ENCODE data around the gene FRA10AC1. TPM values are rescaled to one million over a fixed set of nuclear protein-coding genes. Genes with fewer than 3 reads are reported as not detected.

The FRA10AC1 gene
- total RNA-seq, 4 donors from 2014 or later = 14.1 to 25.5 (median 16.1) TPM

GRCh38 chr10:93745408-93746065 lies 43.1 kb upstream of the FRA10AC1 start:
- no peaks in the 10 kb centered on the region for H3K36me3 ChIP-seq
- DNase-seq (ENCODE audit: low spot score in 2 of 2) = no peak
- peak overlapping the region in 2 of 4 donors; percentile 15 to 74 for H3K27ac ChIP-seq
- no peaks in the 10 kb centered on the region for H3K27me3 ChIP-seq
- H3K9me3 ChIP-seq = no peaks in the 10 kb centered on the region
- no peak overlapping the region for H3K4me3 ChIP-seq
- 46 to 47% methylated on average over 9 of the region's 9 CpGs for WGBS, 2 donors
- H3K4me1 ChIP-seq = peaks cover 0 to 42% (median 16%) of the 10 kb centered on the region in 4 donors
- TF ChIP-seq, protein P1, sequence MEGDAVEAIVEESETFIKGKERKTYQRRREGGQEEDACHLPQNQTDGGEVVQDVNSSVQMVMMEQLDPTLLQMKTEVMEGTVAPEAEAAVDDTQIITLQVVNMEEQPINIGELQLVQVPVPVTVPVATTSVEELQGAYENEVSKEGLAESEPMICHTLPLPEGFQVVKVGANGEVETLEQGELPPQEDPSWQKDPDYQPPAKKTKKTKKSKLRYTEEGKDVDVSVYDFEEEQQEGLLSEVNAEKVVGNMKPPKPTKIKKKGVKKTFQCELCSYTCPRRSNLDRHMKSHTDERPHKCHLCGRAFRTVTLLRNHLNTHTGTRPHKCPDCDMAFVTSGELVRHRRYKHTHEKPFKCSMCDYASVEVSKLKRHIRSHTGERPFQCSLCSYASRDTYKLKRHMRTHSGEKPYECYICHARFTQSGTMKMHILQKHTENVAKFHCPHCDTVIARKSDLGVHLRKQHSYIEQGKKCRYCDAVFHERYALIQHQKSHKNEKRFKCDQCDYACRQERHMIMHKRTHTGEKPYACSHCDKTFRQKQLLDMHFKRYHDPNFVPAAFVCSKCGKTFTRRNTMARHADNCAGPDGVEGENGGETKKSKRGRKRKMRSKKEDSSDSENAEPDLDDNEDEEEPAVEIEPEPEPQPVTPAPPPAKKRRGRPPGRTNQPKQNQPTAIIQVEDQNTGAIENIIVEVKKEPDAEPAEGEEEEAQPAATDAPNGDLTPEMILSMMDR (IDR thresholded peaks at IDR 0.05) = peak; percentile 11 to 45 (median 32)
- TF ChIP-seq EP300 (IDR thresholded peaks at IDR 0.05) = no peak

DNA sequence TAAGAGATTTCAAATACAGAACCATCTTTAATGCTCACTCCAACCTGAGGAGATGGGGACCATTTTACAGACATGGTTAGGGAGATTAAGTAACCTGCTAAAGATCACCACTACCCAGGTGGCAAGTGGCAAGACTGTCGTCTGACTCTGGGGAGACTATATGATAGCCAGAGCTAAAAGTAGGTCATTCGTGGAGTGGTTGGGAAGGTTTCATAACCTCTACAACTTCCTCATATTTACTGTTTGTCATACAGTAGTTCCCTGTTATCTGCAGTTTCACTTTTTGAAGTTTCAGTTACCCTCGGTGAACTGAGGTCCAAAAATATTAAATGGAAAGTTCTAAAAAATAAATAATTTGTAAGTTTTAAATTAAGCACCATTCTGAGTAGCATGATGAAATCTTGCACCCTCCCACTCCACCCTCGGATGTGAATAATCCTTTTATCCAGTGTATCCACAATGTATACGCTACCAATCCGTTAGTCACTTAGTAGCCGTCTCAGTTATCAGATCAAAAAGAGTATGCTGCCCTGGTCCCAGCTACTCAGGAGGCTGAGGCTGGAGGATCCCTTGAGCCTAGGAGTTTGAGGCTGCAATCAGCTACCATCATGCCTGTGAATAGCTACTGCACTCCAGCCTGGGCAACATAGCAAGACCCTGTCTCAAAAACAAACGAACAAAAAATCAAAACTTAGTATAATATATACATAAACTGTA lies 40.4 kb upstream of the FRA10AC1 start:
- TF ChIP-seq, protein P1 (IDR thresholded peaks at IDR 0.05) = no peak
- TF ChIP-seq EP300 (IDR thresholded peaks at IDR 0.05) = no peak
- no peak for TF ChIP-seq POLR2A (IDR thresholded peaks at IDR 0.05)
- 42 to 61% methylated on average over 8 of the region's 8 CpGs for WGBS, 2 donors
- Histone ChIP-seq H3K9me3 (no peaks in the 10 kb centered on the region), H3K27ac (no peak overlapping the region), H3K27me3 (no peaks in the 10 kb centered on the region), H3K4me3 (no peak overlapping the region), H3K4me1 (peaks cover 0 to 23% (median 9%) of the 10 kb centered on the region in 4 donors), H3K36me3 (no peaks in the 10 kb centered on the region)
- no peak for DNase-seq (ENCODE audit: low spot score in 2 of 2)

GRCh38 chr10:93741367-93741766 lies 39.0 kb upstream of the FRA10AC1 start:
- Histone ChIP-seq H3K9me3 (no peaks in the 10 kb centered on the region), H3K27ac (no peak overlapping the region), H3K4me3 (no peak overlapping the region), H3K27me3 (no peaks in the 10 kb centered on the region), H3K36me3 (no peaks in the 10 kb centered on the region), H3K4me1 (peaks cover 0 to 10% (median 2%) of the 10 kb centered on the region in 4 donors)
- TF ChIP-seq POLR2A (IDR thresholded peaks at IDR 0.05) = no peak
- TF ChIP-seq EP300 (IDR thresholded peaks at IDR 0.05) = no peak
- TF ChIP-seq, protein P1 (IDR thresholded peaks at IDR 0.05) = no peak
- DNase-seq (ENCODE audit: low spot score in 2 of 2) = no peak
- WGBS, 2 donors = 86 to 88% methylated on average over 3 of the region's 3 CpGs

DNA sequence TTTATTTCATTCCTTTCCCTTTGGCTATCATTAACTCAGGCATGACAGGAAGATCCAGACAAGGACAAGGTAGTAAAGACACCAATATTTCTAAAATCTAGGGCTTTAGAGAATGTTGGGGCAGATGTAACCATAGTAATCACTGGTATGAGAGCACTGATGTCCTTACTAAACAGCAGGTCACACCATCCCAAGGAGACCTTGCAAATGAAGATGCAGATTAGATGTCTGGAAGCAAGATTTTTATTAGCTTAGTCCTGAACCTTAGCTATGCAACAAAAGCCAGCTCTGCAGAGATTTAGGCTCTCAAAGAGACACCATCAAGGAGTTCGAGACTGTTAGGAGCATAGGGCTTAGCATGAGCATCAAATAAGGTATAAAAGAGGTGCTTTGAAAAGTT lies 23.6 kb upstream of the FRA10AC1 start:
- WGBS, 2 donors = 82 to 83% methylated on average over 1 of the region's 1 CpG
- no peaks in the 10 kb centered on the region for H3K36me3 ChIP-seq
- DNase-seq (ENCODE audit: low spot score in 2 of 2) = no peak
- TF ChIP-seq EP300 (IDR thresholded peaks at IDR 0.05) (no peak), POLR2A (IDR thresholded peaks at IDR 0.05) (no peak)
- TF ChIP-seq, protein P1 (IDR thresholded peaks at IDR 0.05) = no peak
- no peak overlapping the region for H3K4me3 ChIP-seq
- peaks cover 0 to 5% of the 10 kb centered on the region in 2 donors for H3K27me3 ChIP-seq
- no peaks in the 10 kb centered on the region for H3K9me3 ChIP-seq
- H3K27ac ChIP-seq = no peak overlapping the region
- H3K4me1 ChIP-seq = no peaks in the 10 kb centered on the region

- TF ChIP-seq, protein P1 (IDR thresholded peaks at IDR 0.05) = no peak
- 85% methylated on average over 2 of the region's 2 CpGs for whole genome bisulfite sequencing, 2 donors
- Histone ChIP-seq H3K4me1 (no peaks in the 10 kb centered on the region), H3K4me3 (no peak overlapping the region), H3K36me3 (no peaks in the 10 kb centered on the region), H3K9me3 (no peaks in the 10 kb centered on the region), H3K27me3 (peaks cover 0 to 5% of the 10 kb centered on the region in 2 donors), H3K27ac (no peak overlapping the region)
- DNase-seq (ENCODE audit: low spot score in 2 of 2) = no peak
Measured at GRCh38 chr10:93723153-93723552, 20.8 kb upstream of the FRA10AC1 start.

Measured in tibial nerve (tissue), 4 donors.